Neuronal stem cell (in vitro differentiated cells): ENCODE data around the gene CABLES2.
A peak's percentile ranks its signal among the peaks of the same experiment; 100 is the strongest.

Experiments used
- DNase-seq: peaks from one replicate; pipeline ENCODE4 v3.0.0-alpha.2; 2013; ENCODE audit warnings: low spot score
- H2AFZ ChIP-seq: one replicate; pipeline ENCODE4 v1.6.1; 2013; ENCODE audit warnings: mild to moderate bottlenecking, low read length, inconsistent platforms
- H2AK5ac ChIP-seq: 2 replicates; pipeline ENCODE4 v1.6.1; 2013; ENCODE audit warnings: low read depth, mild to moderate bottlenecking, inconsistent platforms, low read length, moderate library complexity, mixed read lengths
- H2BK120ac ChIP-seq: 2 replicates; pipeline ENCODE4 v1.6.1; 2013; ENCODE audit warnings: low read depth, mild to moderate bottlenecking, inconsistent platforms, low read length, moderate library complexity, mixed read lengths
- H2BK12ac ChIP-seq: one replicate; pipeline ENCODE4 v1.6.1; 2013; ENCODE audit warnings: low read length, inconsistent platforms
- H2BK15ac ChIP-seq: 2 replicates; pipeline ENCODE4 v1.6.1; 2013; ENCODE audit warnings: mild to moderate bottlenecking, low read length, inconsistent platforms, mixed read lengths
- H2BK5ac ChIP-seq: one replicate; pipeline ENCODE4 v1.6.1; 2013; ENCODE audit warnings: inconsistent platforms, mild to moderate bottlenecking, low read length, moderate library complexity
- H3K14ac ChIP-seq: one replicate; pipeline ENCODE4 v1.6.1; 2013; ENCODE audit warnings: low read length, inconsistent platforms
- H3K18ac ChIP-seq: 2 replicates; pipeline ENCODE4 v1.6.1; 2013; ENCODE audit warnings: low read length, inconsistent platforms
- H3K23ac ChIP-seq: 2 replicates; pipeline ENCODE4 v1.6.1; 2013; ENCODE audit warnings: low read depth, mild to moderate bottlenecking, mixed read lengths, low read length, inconsistent platforms; ENCODE audit not compliant: poor library complexity
- H3K27ac ChIP-seq: replicated peaks from 3 replicates; pipeline ENCODE4 v1.5.1; 2013; ENCODE audit warnings: low read length, inconsistent platforms
- H3K27me3 ChIP-seq, 3 experiments: 2 replicates each; pipeline ENCODE4 v1.6.1; 2013; ENCODE audit warnings: low read length in 3 of 3, mild to moderate bottlenecking in 2 of 3, inconsistent platforms in 1 of 3, low read depth in 1 of 3, mixed read lengths in 1 of 3, moderate library complexity in 1 of 3; ENCODE audit not compliant: control insufficient read depth in 3 of 3, insufficient read depth in 3 of 3
- H3K36me3 ChIP-seq, 2 donors: replicated peaks in 1 of 2; 2 replicates each; pipeline ENCODE4 v1.6.1; 2013; ENCODE audit warnings: low read length in 2 of 2; ENCODE audit not compliant: control insufficient read depth in 2 of 2, insufficient read depth in 2 of 2
- H3K4ac ChIP-seq: 2 replicates; pipeline ENCODE4 v1.6.1; 2013; ENCODE audit warnings: inconsistent platforms, mild to moderate bottlenecking, low read length, moderate library complexity
- H3K4me1 ChIP-seq, 2 donors: 1 replicate in 1 of 2; 2 replicates in 1 of 2; pipeline ENCODE4 v1.6.1; 2013; ENCODE audit warnings: low read length in 2 of 2, low read depth in 1 of 2; ENCODE audit not compliant: control insufficient read depth in 2 of 2, insufficient read depth in 1 of 2
- H3K4me2 ChIP-seq: one replicate; pipeline ENCODE4 v1.6.1; 2013; ENCODE audit warnings: mild to moderate bottlenecking, low read length, inconsistent platforms; ENCODE audit not compliant: insufficient read depth, poor library complexity, severe bottlenecking
- H3K4me3 ChIP-seq, 2 donors: 2 replicates each; pipeline ENCODE4 v1.5.1; 2013; ENCODE audit warnings: low read length in 2 of 2, mild to moderate bottlenecking in 2 of 2, inconsistent platforms in 1 of 2, moderate library complexity in 1 of 2
- H3K79me1 ChIP-seq: one replicate; pipeline ENCODE4 v1.6.1; 2013; ENCODE audit warnings: low read depth, mild to moderate bottlenecking, inconsistent platforms, low read length, moderate library complexity
- H3K9ac ChIP-seq: one replicate; pipeline ENCODE4 v1.6.1; 2013; ENCODE audit warnings: mild to moderate bottlenecking, low read depth, low read length, inconsistent platforms; ENCODE audit not compliant: poor library complexity
- H3K9me3 ChIP-seq, 2 donors: replicated peaks in 1 of 2; 2 replicates each; pipeline versions ENCODE3 to v1.6.1; 2013; ENCODE audit warnings: low read length in 2 of 2, mild to moderate bottlenecking in 2 of 2, inconsistent platforms in 1 of 2, low read depth in 1 of 2, mixed read lengths in 1 of 2, moderate library complexity in 1 of 2; ENCODE audit not compliant: control insufficient read depth in 2 of 2, insufficient read depth in 1 of 2
- H4K8ac ChIP-seq: one replicate; pipeline ENCODE4 v1.6.1; 2013; ENCODE audit warnings: low read depth, mild to moderate bottlenecking, inconsistent platforms, low read length, moderate library complexity
- H4K91ac ChIP-seq: one replicate; pipeline ENCODE4 v1.6.1; 2013; ENCODE audit warnings: low read length, low read depth, mild to moderate bottlenecking, inconsistent platforms; ENCODE audit not compliant: poor library complexity
- WGBS, 2 donors: extraction: QIAGEN DNeasy Blood & Tissue Kit; methylation state at CpG; one replicate each; pipeline ENCODE4 v1.1.7; 2013; ENCODE audit warnings: missing lambda C conversion rate in 2 of 2, mixed read lengths in 1 of 2; ENCODE audit not compliant: insufficient read length in 2 of 2, insufficient replicate concordance in 1 of 2; ENCODE audit errors: extremely low coverage in 2 of 2; 5-methylcytosine and 5-hydroxymethylcytosine counted together

CABLES2 gene

DNA sequence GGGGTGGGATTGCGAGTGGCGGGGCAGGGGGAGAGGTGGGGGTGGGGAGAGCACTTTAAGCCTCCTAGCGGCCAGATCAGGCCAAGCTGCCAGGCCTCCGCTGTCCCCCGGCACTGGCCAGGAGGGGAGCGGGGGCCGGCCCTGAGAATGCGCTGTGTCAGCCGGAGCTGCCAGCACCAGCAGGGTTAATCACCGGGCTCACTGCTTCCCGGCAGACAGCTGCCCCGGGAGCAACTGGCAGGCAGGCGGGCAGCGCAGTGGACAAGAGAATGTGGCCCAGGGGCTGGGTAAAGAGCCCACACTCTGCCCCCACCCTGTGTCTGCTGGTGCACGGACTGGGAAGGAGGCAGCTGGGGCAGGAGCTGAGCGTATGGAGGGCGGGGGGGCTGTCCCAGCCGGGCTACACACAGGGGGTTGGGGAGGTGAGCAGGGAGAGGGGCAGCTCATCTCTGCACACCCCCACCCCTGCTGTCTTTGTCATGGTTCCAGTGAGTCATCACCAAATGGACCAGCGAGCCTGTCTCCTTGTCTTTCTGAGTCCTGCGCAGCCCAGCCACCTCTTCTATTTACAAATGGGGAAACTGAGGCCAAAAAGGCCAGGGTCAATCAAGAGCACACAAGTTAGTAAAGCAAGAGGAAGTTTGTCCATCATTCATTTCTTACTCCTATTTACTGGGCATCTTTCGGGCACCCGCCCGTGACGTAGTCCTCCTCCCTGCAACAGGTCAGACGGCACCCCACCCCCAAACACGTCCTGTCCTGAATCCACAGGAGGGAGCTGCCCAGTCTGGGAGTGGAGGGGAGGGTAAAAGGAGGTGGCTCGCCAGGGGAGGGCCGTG lies 37.9 kb downstream of the CABLES2 start:
- DNase-seq = peak; percentile 69
- H3K4me1 ChIP-seq = peaks cover 46 to 49% of the 10 kb centered on the region in 2 donors
- no peak overlapping the region for H3K4ac ChIP-seq
- H2BK15ac ChIP-seq = peak overlapping the region; percentile 100
- H2BK120ac ChIP-seq = peak overlapping the region; percentile 100
- H4K91ac ChIP-seq = no peak overlapping the region
- H3K36me3 ChIP-seq = no peaks in the 10 kb centered on the region
- H4K8ac ChIP-seq = no peak overlapping the region
- WGBS, 2 donors = no CpG with 5 or more reads among the region's 28 CpGs
- H3K79me1 ChIP-seq = peaks cover 14% of the 10 kb centered on the region
- H2BK12ac ChIP-seq = peak overlapping the region; percentile 98
- peaks cover 3 to 6% of the 10 kb centered on the region in 2 donors for H3K9me3 ChIP-seq
- H2AK5ac ChIP-seq = peak overlapping the region; percentile 100
- H3K23ac ChIP-seq = peak overlapping the region; percentile 37
- H3K9ac ChIP-seq = peak overlapping the region; percentile 77
- peak overlapping the region in 1 of 2 donors; percentile 66 for H3K4me3 ChIP-seq
- H3K14ac ChIP-seq = peak overlapping the region; percentile 56
- H3K27ac ChIP-seq = peak overlapping the region; percentile 92
- H3K27me3 ChIP-seq = no peaks in the 10 kb centered on the region
- H3K4me2 ChIP-seq = peak overlapping the region; percentile 70
- peak overlapping the region; percentile 96 for H2BK5ac ChIP-seq
- peak overlapping the region; percentile 89 for H2AFZ ChIP-seq
- H3K18ac ChIP-seq = peak overlapping the region; percentile 98

- Histone ChIP-seq H2BK120ac (peak overlapping the region; percentile 100), H3K4me1 (peaks cover 51 to 56% of the 10 kb centered on the region in 2 donors), H4K8ac (no peak overlapping the region), H2AFZ (peak overlapping the region; percentile 89), H2BK15ac (peak overlapping the region; percentile 100), H2BK5ac (peak overlapping the region; percentile 96), H2BK12ac (peak overlapping the region; percentile 98), H3K9ac (peak overlapping the region; percentile 88), H3K27me3 (no peaks in the 10 kb centered on the region), H3K4me2 (peak overlapping the region; percentile 70), H2AK5ac (peak overlapping the region; percentile 100), H3K14ac (peak overlapping the region; percentile 94), H3K36me3 (no peaks in the 10 kb centered on the region), H3K79me1 (peaks cover 18% of the 10 kb centered on the region), H3K27ac (peak overlapping the region; percentile 92), H4K91ac (peak overlapping the region; percentile 99), H3K4ac (peak overlapping the region; percentile 100), H3K4me3 (peak overlapping the region in 1 of 2 donors; percentile 66), H3K18ac (peak overlapping the region; percentile 100), H3K9me3 (no peaks in the 10 kb centered on the region), H3K23ac (peak overlapping the region; percentile 91)
- WGBS, 2 donors = no CpG with 5 or more reads among the region's 15 CpGs
- peak; percentile 73 for DNase-seq
Measured at GRCh38 chr20:62368392-62368975, 38.6 kb downstream of the CABLES2 start.

DNA sequence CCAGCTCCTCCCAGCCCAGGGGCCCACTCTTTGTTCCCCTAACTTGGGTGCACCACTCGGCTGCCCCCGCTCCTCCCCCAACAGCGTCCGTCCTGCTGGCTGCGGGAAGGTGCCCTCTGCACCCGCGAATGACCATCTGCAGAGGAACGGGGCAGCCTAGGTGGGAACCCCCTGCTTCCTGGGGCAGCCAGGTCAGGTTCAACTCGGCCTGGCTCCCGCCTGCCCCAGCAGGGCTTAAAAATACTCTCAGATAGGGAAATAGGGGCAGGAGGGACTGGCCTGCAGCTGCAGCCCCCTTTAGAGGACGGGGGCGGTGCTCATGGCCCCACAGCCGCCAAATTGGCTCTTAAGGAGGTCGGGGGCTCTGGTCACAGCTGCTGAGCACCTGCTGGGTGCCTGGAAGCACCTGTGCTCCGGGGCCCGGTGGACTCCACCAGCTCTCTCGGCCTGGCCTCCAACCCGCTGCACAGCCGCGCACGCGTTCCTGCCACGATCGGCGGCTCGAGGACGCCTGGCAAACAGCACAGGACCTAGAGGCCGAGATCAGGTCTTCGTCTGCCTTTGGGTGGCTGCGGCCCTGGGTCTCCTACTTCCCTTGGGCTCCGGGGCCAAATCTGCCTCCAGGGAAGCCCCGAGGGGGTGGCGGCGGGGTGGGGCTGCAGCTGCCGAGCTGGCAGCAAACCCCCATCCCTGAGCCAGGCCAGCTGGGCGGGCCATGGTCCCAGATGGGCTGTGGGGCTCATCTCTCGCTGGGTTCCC lies 39.3 kb downstream of the CABLES2 start:
- peak overlapping the region; percentile 92 for H3K27ac ChIP-seq
- peak overlapping the region; percentile 100 for H2AK5ac ChIP-seq
- no peak for DNase-seq

More for the DNA sequence above, 39.3 kb downstream of the CABLES2 start:
- Histone ChIP-seq H3K36me3 (no peaks in the 10 kb centered on the region), H2BK12ac (peak overlapping the region; percentile 98), H3K18ac (peak overlapping the region; percentile 100), H3K9me3 (no peaks in the 10 kb centered on the region), H2BK5ac (peak overlapping the region; percentile 96), H2BK15ac (peak overlapping the region; percentile 100), H3K4me1 (peaks cover 51 to 62% of the 10 kb centered on the region in 2 donors), H2AFZ (peak overlapping the region; percentile 89), H2BK120ac (peak overlapping the region; percentile 100), H3K4ac (peak overlapping the region; percentile 100), H3K4me3 (peak overlapping the region; percentile 20 to 66), H3K9ac (peak overlapping the region; percentile 77), H3K4me2 (peak overlapping the region; percentile 70), H3K14ac (peak overlapping the region; percentile 94), H3K27me3 (no peaks in the 10 kb centered on the region), H4K91ac (peak overlapping the region; percentile 99), H3K79me1 (peaks cover 18% of the 10 kb centered on the region), H3K23ac (peak overlapping the region; percentile 91), H4K8ac (peak overlapping the region; percentile 82)
- WGBS, 2 donors = no CpG with 5 or more reads among the region's 37 CpGs
